Adrenal gland (tissue), 5 donors: ENCODE results near the gene SPATA3.

Experiments
- POLR2A ChIP-seq, 2 donors: fragments of 450-650 bp; IDR thresholded peaks; one replicate each; pipeline ENCODE4 v1.6.1; 2017; ENCODE audit warnings: antibody characterized with exemption in 2 of 2, mild to moderate bottlenecking in 2 of 2, moderate library complexity in 1 of 2
- TF ChIP-seq, protein P1 (sequence below), 6 experiments: fragments of 450-650 bp in 4 of 6; fragments of 200-600 bp in 2 of 6; sonication (generic) in 1 of 6; IDR thresholded peaks; 1 replicate in 5 of 6; 2 replicates in 1 of 6; pipeline versions ENCODE4 v1.5.1 to v1.8.0; 2016 to 2021; ENCODE audit warnings: antibody characterized with exemption in 6 of 6, mild to moderate bottlenecking in 2 of 6, moderate library complexity in 1 of 6
- donor health status: DM: no; HTN: no; CAD: no.

DNA sequence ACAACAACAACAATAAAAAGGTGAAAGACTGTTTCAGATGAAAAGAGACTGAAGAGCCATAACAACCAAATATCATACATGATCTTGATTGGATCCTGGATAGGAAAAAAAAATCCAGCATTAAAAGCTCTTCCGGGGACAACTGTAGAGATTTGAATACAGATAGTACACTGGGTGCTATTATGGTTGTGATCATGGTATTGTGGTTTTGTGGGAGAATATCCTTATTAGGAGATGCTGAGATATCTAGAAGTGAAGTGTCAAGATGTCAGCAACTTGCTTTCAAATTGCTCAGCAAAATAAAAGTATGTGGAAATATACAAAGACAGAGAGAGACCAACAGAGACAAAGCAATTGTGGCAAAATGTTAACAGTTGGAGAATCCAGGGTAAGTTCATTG lies 15.5 kb upstream of the SPATA3 start:
- TF ChIP-seq, protein P1, sequence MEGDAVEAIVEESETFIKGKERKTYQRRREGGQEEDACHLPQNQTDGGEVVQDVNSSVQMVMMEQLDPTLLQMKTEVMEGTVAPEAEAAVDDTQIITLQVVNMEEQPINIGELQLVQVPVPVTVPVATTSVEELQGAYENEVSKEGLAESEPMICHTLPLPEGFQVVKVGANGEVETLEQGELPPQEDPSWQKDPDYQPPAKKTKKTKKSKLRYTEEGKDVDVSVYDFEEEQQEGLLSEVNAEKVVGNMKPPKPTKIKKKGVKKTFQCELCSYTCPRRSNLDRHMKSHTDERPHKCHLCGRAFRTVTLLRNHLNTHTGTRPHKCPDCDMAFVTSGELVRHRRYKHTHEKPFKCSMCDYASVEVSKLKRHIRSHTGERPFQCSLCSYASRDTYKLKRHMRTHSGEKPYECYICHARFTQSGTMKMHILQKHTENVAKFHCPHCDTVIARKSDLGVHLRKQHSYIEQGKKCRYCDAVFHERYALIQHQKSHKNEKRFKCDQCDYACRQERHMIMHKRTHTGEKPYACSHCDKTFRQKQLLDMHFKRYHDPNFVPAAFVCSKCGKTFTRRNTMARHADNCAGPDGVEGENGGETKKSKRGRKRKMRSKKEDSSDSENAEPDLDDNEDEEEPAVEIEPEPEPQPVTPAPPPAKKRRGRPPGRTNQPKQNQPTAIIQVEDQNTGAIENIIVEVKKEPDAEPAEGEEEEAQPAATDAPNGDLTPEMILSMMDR (IDR thresholded peaks at IDR 0.05) = no peak
- TF ChIP-seq POLR2A (IDR thresholded peaks at IDR 0.05) = no peak
